ENCODE measurements around the gene PRRC1. TPM values are rescaled to one million over a fixed set of nuclear protein-coding genes. Genes with fewer than 3 reads are reported as not detected.

PRRC1 gene
- total RNA-seq, 6 donors from 2014 or later: 30.1 to 61.8 (median 45.5) TPM

DNA sequence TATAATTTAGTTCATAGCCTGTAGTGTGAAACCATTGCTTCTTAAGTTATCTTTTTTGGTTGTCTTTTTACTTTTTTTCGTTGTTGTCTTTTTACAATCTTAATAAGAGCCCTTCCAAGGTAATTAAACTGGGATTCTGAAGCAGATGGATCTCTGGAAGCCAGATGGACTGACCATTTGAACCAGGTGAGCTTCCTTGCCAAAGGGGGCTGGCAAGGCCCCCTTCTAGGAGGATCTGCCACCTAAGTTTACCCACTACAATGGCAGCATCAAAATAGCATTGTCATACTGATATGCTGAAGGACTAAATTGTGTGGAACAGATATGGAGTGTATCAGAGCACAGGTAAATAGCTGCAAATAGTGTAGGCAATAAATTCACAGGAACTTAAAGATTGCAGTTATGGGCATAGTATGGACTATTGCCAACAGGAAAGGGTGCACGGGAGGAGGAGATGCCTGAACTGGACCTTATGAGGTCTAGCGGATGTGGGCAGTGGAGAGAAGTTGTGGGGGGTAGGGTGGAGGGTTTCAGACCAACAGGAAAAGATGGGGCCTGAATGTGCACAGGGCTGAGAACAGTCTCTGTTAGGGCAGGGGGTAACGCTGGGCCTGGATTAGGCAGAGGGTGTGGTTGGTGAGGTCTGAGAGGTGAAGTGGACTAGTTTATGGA is 69.9 kb downstream of the PRRC1 start:
- DNase-seq: no peak
- TF ChIP-seq POLR2AphosphoS5 (IDR thresholded peaks at IDR 0.05) (no peak), EP300 (IDR thresholded peaks at IDR 0.05) (no peak), POLR2A (IDR thresholded peaks at IDR 0.05) (no peak)
- TF ChIP-seq, protein P1, sequence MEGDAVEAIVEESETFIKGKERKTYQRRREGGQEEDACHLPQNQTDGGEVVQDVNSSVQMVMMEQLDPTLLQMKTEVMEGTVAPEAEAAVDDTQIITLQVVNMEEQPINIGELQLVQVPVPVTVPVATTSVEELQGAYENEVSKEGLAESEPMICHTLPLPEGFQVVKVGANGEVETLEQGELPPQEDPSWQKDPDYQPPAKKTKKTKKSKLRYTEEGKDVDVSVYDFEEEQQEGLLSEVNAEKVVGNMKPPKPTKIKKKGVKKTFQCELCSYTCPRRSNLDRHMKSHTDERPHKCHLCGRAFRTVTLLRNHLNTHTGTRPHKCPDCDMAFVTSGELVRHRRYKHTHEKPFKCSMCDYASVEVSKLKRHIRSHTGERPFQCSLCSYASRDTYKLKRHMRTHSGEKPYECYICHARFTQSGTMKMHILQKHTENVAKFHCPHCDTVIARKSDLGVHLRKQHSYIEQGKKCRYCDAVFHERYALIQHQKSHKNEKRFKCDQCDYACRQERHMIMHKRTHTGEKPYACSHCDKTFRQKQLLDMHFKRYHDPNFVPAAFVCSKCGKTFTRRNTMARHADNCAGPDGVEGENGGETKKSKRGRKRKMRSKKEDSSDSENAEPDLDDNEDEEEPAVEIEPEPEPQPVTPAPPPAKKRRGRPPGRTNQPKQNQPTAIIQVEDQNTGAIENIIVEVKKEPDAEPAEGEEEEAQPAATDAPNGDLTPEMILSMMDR (IDR thresholded peaks at IDR 0.05): no peak
- 72 to 73% methylated on average over 4 of the region's 4 CpGs for WGBS, 2 donors
- no peaks in the 10 kb centered on the region for H3K9me3 ChIP-seq
- peaks cover 0 to 4% (median 0%) of the 10 kb centered on the region in 4 donors for H3K4me1 ChIP-seq
- H3K36me3 ChIP-seq: no peaks in the 10 kb centered on the region
- no peak overlapping the region for H3K27ac ChIP-seq
- H3K27me3 ChIP-seq: no peaks in the 10 kb centered on the region
- no peak overlapping the region for H3K4me3 ChIP-seq
- ATAC-seq (ENCODE audit: low FRiP score in 2 of 2): peak; percentile 22 to 34

DNA sequence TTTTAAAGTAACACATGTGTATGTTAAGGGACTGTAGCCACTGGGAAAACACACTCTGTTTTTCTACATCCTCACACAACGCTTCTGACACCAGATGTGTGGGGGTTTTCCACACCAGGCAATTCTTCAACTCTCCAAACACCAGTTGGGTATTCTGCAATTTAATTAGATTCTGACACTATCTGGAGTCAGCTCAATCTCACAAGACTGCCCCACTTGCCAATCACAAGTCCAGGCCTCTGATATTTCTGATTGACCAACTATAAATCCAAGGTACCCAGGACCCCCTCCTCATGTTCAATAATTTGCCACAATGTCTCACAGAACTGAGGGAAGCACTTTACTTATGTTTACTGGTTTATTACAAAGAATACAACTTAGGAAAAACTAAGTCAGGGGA is 70.9 kb downstream of the PRRC1 start:
- no peak overlapping the region for H3K27ac ChIP-seq
- no peaks in the 10 kb centered on the region for H3K27me3 ChIP-seq
- peaks cover 0 to 4% (median 0%) of the 10 kb centered on the region in 4 donors for H3K4me1 ChIP-seq
- H3K9me3 ChIP-seq: no peaks in the 10 kb centered on the region
- no peak overlapping the region for H3K4me3 ChIP-seq
- ATAC-seq (ENCODE audit: low FRiP score in 2 of 2): no peak
- DNase-seq: no peak
- no peaks in the 10 kb centered on the region for H3K36me3 ChIP-seq
- TF ChIP-seq EP300 (IDR thresholded peaks at IDR 0.05) (no peak), POLR2AphosphoS5 (IDR thresholded peaks at IDR 0.05) (no peak), POLR2A (IDR thresholded peaks at IDR 0.05) (no peak)
- TF ChIP-seq, protein P1 (IDR thresholded peaks at IDR 0.05): no peak
- 83 to 84% methylated on average over 1 of the region's 1 CpG for WGBS, 2 donors

DNA sequence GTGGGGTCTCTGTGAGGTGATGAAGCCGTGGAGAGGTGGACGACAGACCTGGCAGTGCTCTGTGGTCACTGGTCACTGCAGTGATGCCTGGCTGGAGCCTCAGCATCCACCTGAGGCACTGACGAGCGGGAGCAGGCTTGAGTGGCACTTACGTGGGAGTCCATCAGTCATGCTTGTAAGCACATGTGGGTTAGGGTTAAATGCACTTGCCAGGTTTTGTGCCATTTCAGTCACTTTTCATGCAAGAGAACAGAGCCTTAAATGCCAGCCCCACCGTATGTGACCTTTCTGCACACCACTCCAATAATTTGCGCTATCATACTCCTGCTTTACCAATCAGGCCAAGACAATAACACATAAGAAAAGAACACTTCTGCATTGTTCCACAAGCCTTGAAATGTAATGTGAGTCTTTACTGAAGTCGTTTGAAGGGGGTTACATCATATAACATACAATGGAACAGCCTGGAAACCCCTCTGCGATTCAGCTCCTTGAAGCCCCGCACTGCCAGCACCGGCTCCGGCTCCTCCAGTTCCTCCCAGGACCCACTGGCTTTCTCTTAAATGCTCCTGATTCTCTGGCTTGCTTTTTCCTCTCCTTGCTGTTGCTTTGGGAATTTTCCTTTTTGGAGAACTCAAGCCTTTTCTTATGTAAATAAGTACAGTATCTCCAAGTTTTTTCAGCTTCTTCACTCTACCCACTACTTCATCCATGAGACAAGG is 72.0 kb downstream of the PRRC1 start:
- H3K4me1 ChIP-seq: peaks cover 0 to 4% (median 0%) of the 10 kb centered on the region in 4 donors
- TF ChIP-seq, protein P1 (IDR thresholded peaks at IDR 0.05): no peak
- no peak overlapping the region for H3K4me3 ChIP-seq
- H3K27ac ChIP-seq: no peak overlapping the region
- WGBS, 2 donors: 70 to 80% methylated on average over 10 to 12 of the region's 12 CpGs
- no peaks in the 10 kb centered on the region for H3K36me3 ChIP-seq
- ATAC-seq (ENCODE audit: low FRiP score in 2 of 2) (no peak), DNase-seq (peak in 1 of 2 donors; percentile 16)
- no peaks in the 10 kb centered on the region for H3K9me3 ChIP-seq
- no peaks in the 10 kb centered on the region for H3K27me3 ChIP-seq

DNA sequence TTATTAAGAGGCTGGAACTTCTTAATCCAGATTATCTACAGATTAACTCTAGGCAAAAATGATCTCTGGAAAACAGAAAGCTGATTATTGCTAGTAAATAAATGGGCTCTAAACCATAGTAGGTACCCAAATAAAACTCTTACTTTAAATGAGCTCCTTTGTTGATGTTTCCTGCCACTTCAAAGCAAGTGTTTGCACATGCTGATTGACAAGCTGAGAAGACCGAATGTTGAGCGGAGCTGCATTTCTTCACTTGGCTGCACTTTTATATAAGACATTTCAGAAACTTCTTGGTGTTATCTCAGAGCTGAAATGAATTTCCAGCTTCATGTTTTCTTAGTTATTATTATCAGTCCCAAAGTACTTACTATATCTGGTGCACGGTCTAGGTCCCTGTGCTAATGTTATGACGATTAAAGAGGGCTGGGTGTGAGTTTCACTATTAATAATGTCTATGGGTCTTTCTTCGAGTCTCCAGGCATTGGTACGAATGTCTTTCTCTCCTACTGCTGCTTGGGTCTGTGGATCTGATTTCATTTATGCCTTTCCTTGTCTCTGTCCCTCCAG is 72.8 kb downstream of the PRRC1 start:
- 57 to 64% methylated on average over 6 of the region's 6 CpGs for WGBS, 2 donors
- Histone ChIP-seq H3K9me3 (no peaks in the 10 kb centered on the region), H3K27ac (no peak overlapping the region), H3K4me1 (peaks cover 0 to 4% (median 0%) of the 10 kb centered on the region in 4 donors), H3K36me3 (no peaks in the 10 kb centered on the region), H3K27me3 (no peaks in the 10 kb centered on the region), H3K4me3 (no peak overlapping the region)
- TF ChIP-seq, protein P1 (IDR thresholded peaks at IDR 0.05): no peak
- DNase-seq (no peak), ATAC-seq (ENCODE audit: low FRiP score in 2 of 2) (no peak)
